Measurements from ENCODE around the gene AXIN2. TPM values are rescaled to one million over a fixed set of nuclear protein-coding genes. Genes with fewer than 3 reads are reported as not detected.

AXIN2 gene
- polyA plus RNA-seq, 1 experiment = 2.8 TPM

DNA sequence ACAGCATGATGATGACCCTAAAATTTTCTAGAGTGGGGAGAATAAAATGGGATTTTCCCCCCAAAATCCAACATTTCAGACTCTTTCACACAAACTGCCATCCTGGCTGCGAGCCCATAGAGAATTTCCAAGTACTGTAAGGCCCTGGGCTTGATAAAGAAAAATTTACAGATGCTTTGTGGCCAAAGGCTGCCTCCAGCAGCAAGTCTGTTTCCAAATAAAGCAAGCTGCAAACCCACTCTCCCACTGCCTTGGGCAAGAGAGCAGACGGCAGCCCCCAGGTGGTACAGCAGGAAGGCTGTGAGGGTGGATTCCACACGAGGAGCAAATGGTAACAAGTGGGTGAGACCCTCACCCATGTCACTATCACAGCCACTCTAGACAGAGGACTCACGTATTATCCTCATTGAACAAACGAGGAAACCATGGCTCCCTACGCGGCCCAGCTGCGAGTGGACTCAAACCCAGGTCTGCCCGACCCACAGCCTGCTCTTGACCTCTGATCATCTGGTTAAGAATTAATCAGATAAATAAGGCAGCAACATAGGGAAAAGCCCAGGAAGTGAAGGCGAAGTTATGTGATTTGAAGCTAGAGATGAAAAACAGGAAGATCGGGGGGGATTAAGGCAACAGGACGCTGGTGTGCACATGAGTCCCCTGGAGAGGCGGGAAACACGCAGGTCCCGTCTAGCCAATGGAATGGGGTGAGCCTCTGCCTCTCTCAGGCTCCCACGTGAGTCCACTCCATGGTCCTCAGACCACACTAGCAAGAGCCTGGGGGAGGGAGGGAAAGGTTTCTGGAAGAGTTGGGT lies 37.4 kb downstream of the AXIN2 start:
- H3K4me3 ChIP-seq (ENCODE audit: low read depth, low read length) = no peak overlapping the region
- CTCF ChIA-PET = no interaction called here
- TF ChIP-seq, protein P1, sequence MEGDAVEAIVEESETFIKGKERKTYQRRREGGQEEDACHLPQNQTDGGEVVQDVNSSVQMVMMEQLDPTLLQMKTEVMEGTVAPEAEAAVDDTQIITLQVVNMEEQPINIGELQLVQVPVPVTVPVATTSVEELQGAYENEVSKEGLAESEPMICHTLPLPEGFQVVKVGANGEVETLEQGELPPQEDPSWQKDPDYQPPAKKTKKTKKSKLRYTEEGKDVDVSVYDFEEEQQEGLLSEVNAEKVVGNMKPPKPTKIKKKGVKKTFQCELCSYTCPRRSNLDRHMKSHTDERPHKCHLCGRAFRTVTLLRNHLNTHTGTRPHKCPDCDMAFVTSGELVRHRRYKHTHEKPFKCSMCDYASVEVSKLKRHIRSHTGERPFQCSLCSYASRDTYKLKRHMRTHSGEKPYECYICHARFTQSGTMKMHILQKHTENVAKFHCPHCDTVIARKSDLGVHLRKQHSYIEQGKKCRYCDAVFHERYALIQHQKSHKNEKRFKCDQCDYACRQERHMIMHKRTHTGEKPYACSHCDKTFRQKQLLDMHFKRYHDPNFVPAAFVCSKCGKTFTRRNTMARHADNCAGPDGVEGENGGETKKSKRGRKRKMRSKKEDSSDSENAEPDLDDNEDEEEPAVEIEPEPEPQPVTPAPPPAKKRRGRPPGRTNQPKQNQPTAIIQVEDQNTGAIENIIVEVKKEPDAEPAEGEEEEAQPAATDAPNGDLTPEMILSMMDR (IDR thresholded peaks at IDR 0.05; ENCODE audit: low read depth, low read length) = no peak
- no peaks in the 10 kb centered on the region for H3K9me3 ChIP-seq (ENCODE audit: control insufficient read depth, insufficient read depth, low read length)
- POLR2A ChIA-PET = no interaction called here
- H3K27me3 ChIP-seq (ENCODE audit: control insufficient read depth, insufficient read depth, low read length) = no peaks in the 10 kb centered on the region
- no peak overlapping the region for H3K27ac ChIP-seq (ENCODE audit: low read depth, low read length)
- no peak for DNase-seq (ENCODE audit: low read depth, low spot score)

DNA sequence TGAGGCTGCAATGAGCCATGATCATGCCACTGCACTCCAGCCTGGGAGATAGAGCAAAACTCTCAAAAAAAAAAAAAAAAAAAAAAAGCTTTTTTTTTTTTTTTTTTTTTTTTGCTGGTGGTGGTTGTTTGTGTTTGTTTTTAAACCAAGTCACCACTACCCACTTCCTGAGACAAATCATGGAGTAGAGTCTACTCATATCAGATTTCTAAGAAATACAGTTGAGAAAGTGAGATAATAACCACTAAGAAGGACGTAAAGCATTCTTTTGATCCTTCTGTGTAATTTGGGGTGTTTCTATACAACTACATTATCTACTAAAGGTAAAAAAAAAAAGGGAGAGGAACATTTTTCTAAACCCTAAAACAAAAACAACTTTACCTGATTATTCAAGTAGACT lies 38.0 kb downstream of the AXIN2 start:
- H3K27ac ChIP-seq (ENCODE audit: low read depth, low read length) = no peak overlapping the region
- DNase-seq (ENCODE audit: low read depth, low spot score) = no peak
- H3K4me3 ChIP-seq (ENCODE audit: low read depth, low read length) = no peak overlapping the region
- no peaks in the 10 kb centered on the region for H3K9me3 ChIP-seq (ENCODE audit: control insufficient read depth, insufficient read depth, low read length)
- H3K27me3 ChIP-seq (ENCODE audit: control insufficient read depth, insufficient read depth, low read length) = no peaks in the 10 kb centered on the region
- ChIA-PET CTCF (interaction anchor here (0.6 kb wide), 1 partner anchor 433 kb away, joined by 3 read pairs; no protein-coding TSS in a partner anchor), POLR2A (no interaction called here)
- TF ChIP-seq, protein P1 (IDR thresholded peaks at IDR 0.05; ENCODE audit: low read depth, low read length) = no peak

DNA sequence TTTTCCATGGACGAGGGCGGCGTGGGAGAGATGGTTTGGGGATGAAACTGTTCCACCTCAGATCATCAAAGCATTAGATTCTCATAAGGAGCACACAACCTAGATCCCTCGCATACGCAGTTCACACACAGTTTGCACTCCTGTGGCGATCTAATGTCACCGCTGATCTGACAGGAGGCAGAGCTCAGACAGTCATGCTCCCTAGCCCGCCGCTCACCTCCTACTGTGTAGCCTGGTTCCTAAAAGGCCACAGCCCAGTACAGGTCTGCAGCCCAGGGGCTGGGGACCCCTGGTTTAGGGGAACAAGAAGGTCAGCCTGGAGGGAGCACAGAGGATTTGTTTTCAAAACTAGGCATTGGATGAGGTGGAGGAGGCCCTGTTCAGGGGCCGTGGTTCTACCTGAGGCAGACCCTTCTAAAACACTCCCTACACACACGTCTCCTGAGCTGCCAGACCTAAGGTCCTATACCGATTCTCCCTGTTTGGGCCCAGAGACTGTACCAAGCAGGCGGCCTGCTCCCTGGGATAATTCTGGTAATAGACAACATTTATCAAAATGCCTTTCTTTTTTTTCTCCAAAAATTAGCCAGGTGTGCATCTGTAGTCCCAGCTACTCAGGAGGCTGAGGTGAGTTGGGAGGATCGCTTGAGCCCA lies 38.6 kb downstream of the AXIN2 start:
- DNase-seq (ENCODE audit: low read depth, low spot score) = no peak
- ChIA-PET CTCF (interaction anchor here (0.6 kb wide), 1 partner anchor 434 kb away, joined by 3 read pairs; no protein-coding TSS in a partner anchor), POLR2A (no interaction called here)
- Histone ChIP-seq H3K27ac (ENCODE audit: low read depth, low read length) (no peak overlapping the region), H3K9me3 (ENCODE audit: control insufficient read depth, insufficient read depth, low read length) (no peaks in the 10 kb centered on the region), H3K4me3 (ENCODE audit: low read depth, low read length) (no peak overlapping the region), H3K27me3 (ENCODE audit: control insufficient read depth, insufficient read depth, low read length) (no peaks in the 10 kb centered on the region)
- TF ChIP-seq, protein P1 (IDR thresholded peaks at IDR 0.05; ENCODE audit: low read depth, low read length) = no peak

DNA sequence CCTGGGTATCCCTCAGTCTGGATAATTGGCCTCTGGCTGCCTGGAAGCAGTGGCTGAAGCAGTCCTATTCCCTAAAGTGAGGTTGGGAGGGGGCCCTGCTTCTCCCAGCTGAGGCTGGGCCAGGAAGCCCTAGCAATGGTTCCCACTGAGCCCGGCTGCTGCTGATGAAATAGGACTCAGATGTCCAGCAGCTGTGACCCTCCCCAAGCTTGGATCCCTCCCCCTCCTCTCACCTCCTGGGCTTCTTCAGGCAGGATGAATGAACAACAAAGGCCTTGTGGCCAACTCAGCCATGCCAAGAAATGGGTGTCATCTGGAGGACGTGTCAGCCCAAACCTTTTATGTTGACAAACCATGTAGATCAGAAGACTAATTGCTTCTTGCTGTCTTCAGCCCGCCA lies 42.0 kb downstream of the AXIN2 start:
- Histone ChIP-seq H3K9me3 (ENCODE audit: control insufficient read depth, insufficient read depth, low read length) (no peaks in the 10 kb centered on the region), H3K27ac (ENCODE audit: low read depth, low read length) (no peak overlapping the region), H3K27me3 (ENCODE audit: control insufficient read depth, insufficient read depth, low read length) (no peaks in the 10 kb centered on the region), H3K4me3 (ENCODE audit: low read depth, low read length) (no peak overlapping the region)
- CTCF ChIA-PET = no interaction called here
- TF ChIP-seq, protein P1 (IDR thresholded peaks at IDR 0.05; ENCODE audit: low read depth, low read length) = no peak
- no peak for DNase-seq (ENCODE audit: low read depth, low spot score)
- POLR2A ChIA-PET = no interaction called here

DNA sequence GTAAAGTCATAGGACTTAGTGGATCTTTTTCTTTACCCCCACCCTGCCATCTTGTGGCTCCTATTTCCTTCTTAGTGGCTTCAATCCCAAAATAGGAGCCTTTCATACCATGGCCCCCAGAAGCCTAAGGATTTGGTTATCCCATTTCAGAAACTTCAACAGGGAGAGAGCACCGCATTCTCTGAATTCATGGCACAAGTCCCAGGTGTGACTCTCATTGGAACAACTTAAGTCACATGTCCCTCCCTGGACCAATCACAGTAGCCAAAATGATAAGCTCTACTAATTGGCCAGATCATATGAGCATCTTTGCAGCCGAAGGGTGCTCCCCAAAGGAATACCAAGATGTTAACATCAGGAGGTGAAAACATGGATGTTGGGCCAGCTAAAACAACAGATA lies 43.2 kb downstream of the AXIN2 start:
- H3K4me3 ChIP-seq (ENCODE audit: low read depth, low read length) = no peak overlapping the region
- H3K9me3 ChIP-seq (ENCODE audit: control insufficient read depth, insufficient read depth, low read length) = no peaks in the 10 kb centered on the region
- TF ChIP-seq, protein P1 (IDR thresholded peaks at IDR 0.05; ENCODE audit: low read depth, low read length) = no peak
- H3K27me3 ChIP-seq (ENCODE audit: control insufficient read depth, insufficient read depth, low read length) = peaks cover 4% of the 10 kb centered on the region
- no peak for DNase-seq (ENCODE audit: low read depth, low spot score)
- ChIA-PET POLR2A (no interaction called here), CTCF (no interaction called here)
- H3K27ac ChIP-seq (ENCODE audit: low read depth, low read length) = no peak overlapping the region
